ENCODE results near the gene CIDEC.

Gene CIDEC

GRCh38 chr3:9862391-9863057 lies 17.5 kb downstream of the CIDEC start:
- H3K14ac ChIP-seq (ENCODE audit: low read length), result peak overlapping the region; percentile 17
- no peaks in the 10 kb centered on the region for H3K79me1 ChIP-seq (ENCODE audit: low read depth, low read length)
- peak overlapping the region; percentile 85 for H2BK15ac ChIP-seq (ENCODE audit: low read length)
- no peaks in the 10 kb centered on the region for H3K36me3 ChIP-seq (replicated peaks in 1 of 2; ENCODE audit: control insufficient read depth in 2 of 2, insufficient read depth in 2 of 2, low read length in 2 of 2)
- H3K18ac ChIP-seq (ENCODE audit: low read length), result peak overlapping the region; percentile 97
- peak; percentile 40 for DNase-seq (ENCODE audit: low spot score)
- H3K23ac ChIP-seq (ENCODE audit: low read depth, low read length, poor library complexity), result peak overlapping the region; percentile 95
- peaks cover 0 to 7% of the 10 kb centered on the region in 2 donors for H3K4me1 ChIP-seq (ENCODE audit: control insufficient read depth in 2 of 2, insufficient read depth in 1 of 2, low read depth in 1 of 2, low read length in 2 of 2)
- H3K27me3 ChIP-seq (ENCODE audit: control insufficient read depth in 3 of 3, insufficient read depth in 3 of 3, low read depth in 1 of 3, low read length in 3 of 3), result peaks cover 0 to 12% (median 8%) of the 10 kb centered on the region in 3 experiments
- peak overlapping the region; percentile 76 for H3K4ac ChIP-seq (ENCODE audit: low read length)
- H3K9me3 ChIP-seq (replicated peaks in 1 of 2; ENCODE audit: control insufficient read depth in 2 of 2, insufficient read depth in 1 of 2, low read depth in 1 of 2, low read length in 2 of 2), result no peaks in the 10 kb centered on the region
- no peak overlapping the region for H3K27ac ChIP-seq (replicated peaks; ENCODE audit: low read length)
- H2AK5ac ChIP-seq (ENCODE audit: low read depth, low read length), result peak overlapping the region; percentile 88
- H2BK120ac ChIP-seq (ENCODE audit: low read depth, low read length), result peak overlapping the region; percentile 72
- peak overlapping the region in 1 of 2 donors; percentile 57 for H3K4me3 ChIP-seq (ENCODE audit: low read length in 2 of 2)
- peak overlapping the region; percentile 75 for H2BK5ac ChIP-seq (ENCODE audit: low read length)
- peak overlapping the region; percentile 22 for H2BK12ac ChIP-seq (ENCODE audit: low read length)
- H3K9ac ChIP-seq (ENCODE audit: low read depth, low read length, poor library complexity), result no peak overlapping the region
- no peak overlapping the region for H4K91ac ChIP-seq (ENCODE audit: low read depth, low read length, poor library complexity)
- no CpG with 5 or more reads among the region's 45 CpGs for WGBS, 2 donors (ENCODE audit: extremely low coverage in 2 of 2, insufficient read length in 2 of 2, insufficient replicate concordance in 1 of 2)
- H2AFZ ChIP-seq (ENCODE audit: low read length), result peak overlapping the region; percentile 67
- H4K8ac ChIP-seq (ENCODE audit: low read depth, low read length), result no peak overlapping the region
- H3K4me2 ChIP-seq (ENCODE audit: insufficient read depth, low read length, poor library complexity, severe bottlenecking), result peak overlapping the region; percentile 60

- no CpG with 5 or more reads among the region's 5 CpGs for WGBS, 2 donors (ENCODE audit: extremely low coverage in 2 of 2, insufficient read length in 2 of 2, insufficient replicate concordance in 1 of 2)
- no peak overlapping the region for H3K4me3 ChIP-seq (ENCODE audit: low read length in 2 of 2)
Measured at GRCh38 chr3:9861626-9862130, 18.4 kb downstream of the CIDEC start.

GRCh38 chr3:9861201-9861600 lies 18.9 kb downstream of the CIDEC start:
- H2AK5ac ChIP-seq (ENCODE audit: low read depth, low read length), result no peak overlapping the region
- DNase-seq (ENCODE audit: low spot score), result no peak
- H3K27me3 ChIP-seq (ENCODE audit: control insufficient read depth in 3 of 3, insufficient read depth in 3 of 3, low read depth in 1 of 3, low read length in 3 of 3), result peaks cover 0 to 15% (median 3%) of the 10 kb centered on the region in 3 experiments
- H3K4ac ChIP-seq (ENCODE audit: low read length), result no peak overlapping the region
- H4K8ac ChIP-seq (ENCODE audit: low read depth, low read length), result no peak overlapping the region
- no peak overlapping the region for H2BK5ac ChIP-seq (ENCODE audit: low read length)
- H3K4me1 ChIP-seq (ENCODE audit: control insufficient read depth in 2 of 2, insufficient read depth in 1 of 2, low read depth in 1 of 2, low read length in 2 of 2), result peaks cover 0 to 7% of the 10 kb centered on the region in 2 donors
- no peak overlapping the region for H3K14ac ChIP-seq (ENCODE audit: low read length)
- H3K9ac ChIP-seq (ENCODE audit: low read depth, low read length, poor library complexity), result no peak overlapping the region
- no CpG with 5 or more reads among the region's 4 CpGs for WGBS, 2 donors (ENCODE audit: extremely low coverage in 2 of 2, insufficient read length in 2 of 2, insufficient replicate concordance in 1 of 2)
- H2BK120ac ChIP-seq (ENCODE audit: low read depth, low read length), result no peak overlapping the region
- no peak overlapping the region for H3K4me2 ChIP-seq (ENCODE audit: insufficient read depth, low read length, poor library complexity, severe bottlenecking)
- H2AFZ ChIP-seq (ENCODE audit: low read length), result no peak overlapping the region
- no peak overlapping the region for H3K18ac ChIP-seq (ENCODE audit: low read length)
- no peak overlapping the region for H4K91ac ChIP-seq (ENCODE audit: low read depth, low read length, poor library complexity)
- H3K23ac ChIP-seq (ENCODE audit: low read depth, low read length, poor library complexity), result no peak overlapping the region
- no peak overlapping the region for H3K4me3 ChIP-seq (ENCODE audit: low read length in 2 of 2)
- H2BK15ac ChIP-seq (ENCODE audit: low read length), result no peak overlapping the region
- no peaks in the 10 kb centered on the region for H3K79me1 ChIP-seq (ENCODE audit: low read depth, low read length)
- no peak overlapping the region for H2BK12ac ChIP-seq (ENCODE audit: low read length)
- no peaks in the 10 kb centered on the region for H3K36me3 ChIP-seq (replicated peaks in 1 of 2; ENCODE audit: control insufficient read depth in 2 of 2, insufficient read depth in 2 of 2, low read length in 2 of 2)
- no peaks in the 10 kb centered on the region for H3K9me3 ChIP-seq (replicated peaks in 1 of 2; ENCODE audit: control insufficient read depth in 2 of 2, insufficient read depth in 1 of 2, low read depth in 1 of 2, low read length in 2 of 2)
- no peak overlapping the region for H3K27ac ChIP-seq (replicated peaks; ENCODE audit: low read length)

More at GRCh38 chr3:9861626-9862130, 18.4 kb downstream of the CIDEC start:
- H3K36me3 ChIP-seq (replicated peaks in 1 of 2; ENCODE audit: control insufficient read depth in 2 of 2, insufficient read depth in 2 of 2, low read length in 2 of 2), result no peaks in the 10 kb centered on the region
- peaks cover 0 to 12% (median 3%) of the 10 kb centered on the region in 3 experiments for H3K27me3 ChIP-seq (ENCODE audit: control insufficient read depth in 3 of 3, insufficient read depth in 3 of 3, low read depth in 1 of 3, low read length in 3 of 3)
- peak overlapping the region; percentile 72 for H2BK120ac ChIP-seq (ENCODE audit: low read depth, low read length)
- H3K27ac ChIP-seq (replicated peaks; ENCODE audit: low read length), result no peak overlapping the region
- DNase-seq (ENCODE audit: low spot score), result no peak
- no peak overlapping the region for H3K14ac ChIP-seq (ENCODE audit: low read length)
- no peaks in the 10 kb centered on the region for H3K9me3 ChIP-seq (replicated peaks in 1 of 2; ENCODE audit: control insufficient read depth in 2 of 2, insufficient read depth in 1 of 2, low read depth in 1 of 2, low read length in 2 of 2)
- no peak overlapping the region for H2BK12ac ChIP-seq (ENCODE audit: low read length)
- H2BK15ac ChIP-seq (ENCODE audit: low read length), result peak overlapping the region; percentile 64
- no peak overlapping the region for H3K23ac ChIP-seq (ENCODE audit: low read depth, low read length, poor library complexity)
- peak overlapping the region; percentile 35 for H3K18ac ChIP-seq (ENCODE audit: low read length)
- peak overlapping the region; percentile 75 for H2BK5ac ChIP-seq (ENCODE audit: low read length)
- H3K4me1 ChIP-seq (ENCODE audit: control insufficient read depth in 2 of 2, insufficient read depth in 1 of 2, low read depth in 1 of 2, low read length in 2 of 2), result peaks cover 0 to 7% of the 10 kb centered on the region in 2 donors
- H4K8ac ChIP-seq (ENCODE audit: low read depth, low read length), result peak overlapping the region; percentile 43
- no peak overlapping the region for H4K91ac ChIP-seq (ENCODE audit: low read depth, low read length, poor library complexity)
- H2AFZ ChIP-seq (ENCODE audit: low read length), result no peak overlapping the region
- H2AK5ac ChIP-seq (ENCODE audit: low read depth, low read length), result peak overlapping the region; percentile 70
- no peak overlapping the region for H3K4me2 ChIP-seq (ENCODE audit: insufficient read depth, low read length, poor library complexity, severe bottlenecking)
- H3K9ac ChIP-seq (ENCODE audit: low read depth, low read length, poor library complexity), result no peak overlapping the region
- no peaks in the 10 kb centered on the region for H3K79me1 ChIP-seq (ENCODE audit: low read depth, low read length)
- no peak overlapping the region for H3K4ac ChIP-seq (ENCODE audit: low read length)

- Histone ChIP-seq H3K18ac (ENCODE audit: low read length) (peak overlapping the region; percentile 18), H4K91ac (ENCODE audit: low read depth, low read length, poor library complexity) (no peak overlapping the region), H3K36me3 (replicated peaks in 1 of 2; ENCODE audit: control insufficient read depth in 2 of 2, insufficient read depth in 2 of 2, low read length in 2 of 2) (no peaks in the 10 kb centered on the region), H3K79me1 (ENCODE audit: low read depth, low read length) (no peaks in the 10 kb centered on the region), H3K9ac (ENCODE audit: low read depth, low read length, poor library complexity) (no peak overlapping the region), H4K8ac (ENCODE audit: low read depth, low read length) (no peak overlapping the region), H2BK120ac (ENCODE audit: low read depth, low read length) (no peak overlapping the region), H3K27me3 (ENCODE audit: control insufficient read depth in 3 of 3, insufficient read depth in 3 of 3, low read depth in 1 of 3, low read length in 3 of 3) (peaks cover 0 to 15% (median 5%) of the 10 kb centered on the region in 3 experiments), H2BK12ac (ENCODE audit: low read length) (no peak overlapping the region), H3K9me3 (replicated peaks in 1 of 2; ENCODE audit: control insufficient read depth in 2 of 2, insufficient read depth in 1 of 2, low read depth in 1 of 2, low read length in 2 of 2) (no peaks in the 10 kb centered on the region), H2AK5ac (ENCODE audit: low read depth, low read length) (no peak overlapping the region), H3K4ac (ENCODE audit: low read length) (no peak overlapping the region), H3K14ac (ENCODE audit: low read length) (no peak overlapping the region), H3K23ac (ENCODE audit: low read depth, low read length, poor library complexity) (no peak overlapping the region), H3K4me2 (ENCODE audit: insufficient read depth, low read length, poor library complexity, severe bottlenecking) (no peak overlapping the region), H2AFZ (ENCODE audit: low read length) (no peak overlapping the region), H2BK5ac (ENCODE audit: low read length) (no peak overlapping the region), H2BK15ac (ENCODE audit: low read length) (no peak overlapping the region), H3K4me3 (ENCODE audit: low read length in 2 of 2) (no peak overlapping the region), H3K4me1 (ENCODE audit: control insufficient read depth in 2 of 2, insufficient read depth in 1 of 2, low read depth in 1 of 2, low read length in 2 of 2) (peaks cover 0 to 8% of the 10 kb centered on the region in 2 donors), H3K27ac (replicated peaks; ENCODE audit: low read length) (no peak overlapping the region)
- DNase-seq (ENCODE audit: low spot score), result no peak
- no CpG with 5 or more reads among the region's 12 CpGs for WGBS, 2 donors (ENCODE audit: extremely low coverage in 2 of 2, insufficient read length in 2 of 2, insufficient replicate concordance in 1 of 2)
Measured at GRCh38 chr3:9859530-9860025, 20.5 kb downstream of the CIDEC start.

Measured in neuronal stem cell (in vitro differentiated cells).